ENCODE results near the gene PCOLCE2. TPM values are rescaled to one million over a fixed set of nuclear protein-coding genes. Genes with fewer than 3 reads are reported as not detected.

The PCOLCE2 gene
- 64.1 TPM for total RNA-seq
- long read RNA-seq, transcript PCOLCE2-201 (9 exons, 2,021 nt), result major isoform, 30 of 30 reads
- long read RNA-seq, partial matches to known transcripts, result 0 of 30 reads
- long read RNA-seq, other reads (novel, unspliced or antisense), result 0 of 30 reads

GRCh38 chr3:142888481-142889211 is at the start of gene PCOLCE2:
Gene PCOLCE2, minus strand, starts transcription at chr3:142889083. Its CDS starts 187 bp downstream, at chr3:142888896.
- DNase-seq (ENCODE audit: missing footprints) (peak; percentile 75), ATAC-seq (peak; percentile 78)
- intact Hi-C loops (cut with DNase I), result loop anchor here (5.0 kb wide), 2 partner anchors 41 to 89 kb away; no protein-coding TSS in a partner anchor

- DNase-seq (ENCODE audit: missing footprints), result no peak
- no peak for ATAC-seq
- intact Hi-C loops (cut with DNase I), result no loop called here
Measured at GRCh38 chr3:142935963-142936362, 47.1 kb upstream of the PCOLCE2 start.

- DNase-seq (ENCODE audit: missing footprints) (no peak), ATAC-seq (no peak)
- intact Hi-C loops (cut with DNase I), result no loop called here
Measured at GRCh38 chr3:142934887-142935269, 46.0 kb upstream of the PCOLCE2 start.

GRCh38 chr3:142934128-142934886 is 45.4 kb upstream of the PCOLCE2 start:
- intact Hi-C loops (cut with DNase I), result no loop called here
- ATAC-seq (no peak), DNase-seq (ENCODE audit: missing footprints) (no peak)

- DNase-seq (ENCODE audit: missing footprints) (peak; percentile 52), ATAC-seq (no peak)
- intact Hi-C loops (cut with DNase I), result no loop called here
Measured at GRCh38 chr3:142931222-142931621, 42.3 kb upstream of the PCOLCE2 start.

GRCh38 chr3:142930463-142930862 is 41.6 kb upstream of the PCOLCE2 start:
- no peak for ATAC-seq
- no peak for DNase-seq (ENCODE audit: missing footprints)
- intact Hi-C loops (cut with DNase I), result no loop called here

GRCh38 chr3:142929890-142930289 is 41.0 kb upstream of the PCOLCE2 start:
- ATAC-seq (no peak), DNase-seq (ENCODE audit: missing footprints) (no peak)
- intact Hi-C loops (cut with DNase I), result loop anchor here (5.0 kb wide), 1 partner anchor 62 kb away; no protein-coding TSS in a partner anchor

- intact Hi-C loops (cut with DNase I), result loop anchor here (5.0 kb wide), 1 partner anchor 63 kb away; no protein-coding TSS in a partner anchor
- ATAC-seq (no peak), DNase-seq (ENCODE audit: missing footprints) (no peak)
Measured at GRCh38 chr3:142929109-142929508, 40.2 kb upstream of the PCOLCE2 start.

GRCh38 chr3:142926368-142926944 is 37.6 kb upstream of the PCOLCE2 start:
- DNase-seq (ENCODE audit: missing footprints) (no peak), ATAC-seq (no peak)
- intact Hi-C loops (cut with DNase I), result loop anchor here (5.0 kb wide), 1 partner anchor 66 kb away; no protein-coding TSS in a partner anchor

GRCh38 chr3:142925140-142925539 is 36.3 kb upstream of the PCOLCE2 start:
- DNase-seq (ENCODE audit: missing footprints) (no peak), ATAC-seq (no peak)
- intact Hi-C loops (cut with DNase I), result loop anchor here (5.0 kb wide), 1 partner anchor 67 kb away; no protein-coding TSS in a partner anchor

- ATAC-seq, result no peak
- no peak for DNase-seq (ENCODE audit: missing footprints)
Measured at GRCh38 chr3:142923694-142924093, 34.8 kb upstream of the PCOLCE2 start.

GRCh38 chr3:142916605-142917004 is 27.7 kb upstream of the PCOLCE2 start:
- DNase-seq (ENCODE audit: missing footprints) (no peak), ATAC-seq (no peak)
- intact Hi-C loops (cut with DNase I), result no loop called here

More at GRCh38 chr3:142923694-142924093, 34.8 kb upstream of the PCOLCE2 start:
- intact Hi-C loops (cut with DNase I), result no loop called here

GRCh38 chr3:142915636-142916035 is 26.8 kb upstream of the PCOLCE2 start:
- ATAC-seq (no peak), DNase-seq (ENCODE audit: missing footprints) (no peak)
- intact Hi-C loops (cut with DNase I), result no loop called here

- ATAC-seq (no peak), DNase-seq (ENCODE audit: missing footprints) (no peak)
- intact Hi-C loops (cut with DNase I), result loop anchor here (5.0 kb wide), 2 partner anchors 43 to 87 kb away; no protein-coding TSS in a partner anchor
Measured at GRCh38 chr3:142914286-142914811, 25.5 kb upstream of the PCOLCE2 start.

- intact Hi-C loops (cut with DNase I), result loop anchor here (5.0 kb wide), 2 partner anchors 44 to 86 kb away; no protein-coding TSS in a partner anchor
- ATAC-seq, result no peak
- DNase-seq (ENCODE audit: missing footprints), result no peak
Measured at GRCh38 chr3:142913432-142913831, 24.5 kb upstream of the PCOLCE2 start.

GRCh38 chr3:142912402-142913172 is 23.7 kb upstream of the PCOLCE2 start:
- DNase-seq (ENCODE audit: missing footprints), result no peak
- intact Hi-C loops (cut with DNase I), result loop anchor here (5.0 kb wide), 2 partner anchors 45 to 85 kb away; no protein-coding TSS in a partner anchor
- peak; percentile 58 for ATAC-seq

GRCh38 chr3:142910280-142910679 is 21.4 kb upstream of the PCOLCE2 start:
- ATAC-seq (peak; percentile 11), DNase-seq (ENCODE audit: missing footprints) (no peak)
- intact Hi-C loops (cut with DNase I), result loop anchor here (5.0 kb wide), 2 partner anchors 47 to 83 kb away; no protein-coding TSS in a partner anchor

GRCh38 chr3:142909282-142909681 is 20.4 kb upstream of the PCOLCE2 start:
- intact Hi-C loops (cut with DNase I), result no loop called here
- ATAC-seq (no peak), DNase-seq (ENCODE audit: missing footprints) (no peak)
